HG02973 (cell line): ENCODE measurements around the gene PWWP2B.
A peak's percentile ranks its signal among the peaks of the same experiment; 100 is the strongest.

Experiments used
- ATAC-seq: cut with Tn5 transposase; IDR thresholded peaks from one replicate; pipeline ENCODE4 v1.9.1; 2021; ENCODE audit warnings: moderate library complexity; ENCODE audit not compliant: unreplicated experiment

PWWP2B gene

DNA sequence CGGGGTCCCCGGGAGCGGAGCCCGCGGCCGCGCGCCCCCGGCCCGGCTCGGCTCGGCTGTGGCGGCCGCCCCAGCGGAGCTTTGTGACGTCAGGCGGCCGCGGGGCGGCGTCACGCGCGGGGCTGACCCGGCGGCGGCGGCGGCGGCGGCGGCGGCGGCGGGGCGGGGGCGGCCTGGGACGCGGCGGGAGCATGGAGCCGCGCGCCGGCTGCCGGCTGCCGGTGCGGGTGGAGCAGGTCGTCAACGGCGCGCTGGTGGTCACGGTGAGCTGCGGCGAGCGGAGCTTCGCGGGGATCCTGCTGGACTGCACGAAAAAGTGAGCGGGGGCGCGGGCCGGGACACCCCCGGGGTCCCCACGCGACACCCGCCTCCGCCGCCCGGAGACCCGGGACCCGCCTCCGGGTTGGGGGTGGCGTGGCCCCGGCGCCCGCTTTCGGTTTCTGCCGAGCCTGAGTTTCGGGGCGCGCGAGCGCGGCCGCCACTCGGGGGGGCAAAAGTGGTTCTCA lies at the start of gene PWWP2B:
PWWP2B (plus strand) TSS at position 165 of the 506 bp plus-strand sequence; CDS start at position 192, 27 bp downstream.
- ATAC-seq: peak; percentile 29

DNA sequence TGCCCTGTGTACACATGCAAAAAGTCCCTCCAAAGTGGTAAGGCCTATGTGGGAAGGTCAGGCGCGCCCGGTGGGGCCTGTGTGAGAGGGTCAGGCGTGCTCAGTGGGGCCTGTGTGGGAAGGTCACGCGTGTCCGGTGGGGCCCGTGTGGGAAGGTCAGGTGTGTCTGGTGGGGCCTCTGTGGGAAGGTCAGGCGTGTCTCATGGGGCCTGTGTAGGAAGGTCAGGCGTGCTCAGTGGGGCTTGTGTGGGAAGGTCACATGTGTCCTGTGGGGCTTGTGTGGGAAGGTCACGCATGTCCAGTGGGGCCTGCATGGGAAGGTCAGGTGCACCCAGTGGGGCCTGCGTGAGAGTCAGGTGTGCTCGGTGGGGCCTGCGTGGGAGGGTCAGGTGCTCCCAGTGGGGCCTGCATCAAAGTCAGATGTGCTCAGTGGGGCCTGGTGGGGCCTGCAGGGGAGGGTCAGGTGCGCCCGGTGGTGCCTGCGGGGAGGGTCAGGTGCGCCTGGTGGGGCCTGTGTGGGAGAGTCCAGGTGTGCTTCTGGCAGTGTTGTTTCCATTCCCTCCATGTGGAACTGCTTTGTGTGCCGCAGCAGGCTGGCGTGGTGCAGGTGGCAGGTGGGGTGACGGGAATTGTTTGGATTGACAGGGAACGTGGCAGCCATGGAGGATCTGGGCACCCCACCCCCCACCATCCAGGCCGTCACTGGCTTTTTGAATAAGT lies 49.6 kb upstream of the PWWP2B start:
- no peak for ATAC-seq

DNA sequence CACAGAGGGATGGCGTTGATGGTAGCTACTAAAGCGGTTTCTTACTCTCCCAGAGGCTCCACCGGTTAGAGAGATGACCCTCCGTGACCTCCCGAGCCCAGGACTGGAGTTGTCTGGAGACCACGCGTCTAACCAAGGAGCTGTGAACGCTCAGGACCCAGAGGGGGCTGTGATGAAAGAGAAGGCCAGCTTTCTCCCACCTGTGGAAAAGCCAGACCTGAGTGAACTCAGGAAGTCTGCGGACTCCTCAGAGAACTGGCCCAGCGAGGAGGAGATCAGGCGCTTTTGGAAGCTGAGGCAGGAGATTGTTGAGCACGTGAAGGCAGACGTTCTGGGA lies 49.1 kb upstream of the PWWP2B start:
- ATAC-seq: no peak

DNA sequence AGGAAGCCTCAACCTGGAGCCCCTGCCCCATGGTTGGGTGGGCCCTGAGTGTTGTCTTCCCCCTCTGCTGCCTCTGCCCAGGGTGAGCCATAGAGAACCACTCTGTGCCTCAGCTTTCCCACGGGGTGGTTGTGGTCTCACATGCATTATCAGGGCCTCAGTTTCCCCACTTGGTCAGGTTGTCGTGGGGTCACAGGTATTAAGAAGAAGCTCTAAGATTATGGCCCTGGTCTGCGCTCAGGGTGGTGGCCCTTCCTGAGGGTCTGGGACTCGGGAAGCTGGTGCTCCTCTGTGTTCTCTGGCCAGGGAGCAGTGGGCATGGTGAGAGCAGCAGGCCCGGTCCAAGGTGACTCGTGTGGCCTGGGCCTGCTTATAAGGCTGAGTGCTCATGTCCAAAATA lies 47.2 kb upstream of the PWWP2B start:
- ATAC-seq: no peak

DNA sequence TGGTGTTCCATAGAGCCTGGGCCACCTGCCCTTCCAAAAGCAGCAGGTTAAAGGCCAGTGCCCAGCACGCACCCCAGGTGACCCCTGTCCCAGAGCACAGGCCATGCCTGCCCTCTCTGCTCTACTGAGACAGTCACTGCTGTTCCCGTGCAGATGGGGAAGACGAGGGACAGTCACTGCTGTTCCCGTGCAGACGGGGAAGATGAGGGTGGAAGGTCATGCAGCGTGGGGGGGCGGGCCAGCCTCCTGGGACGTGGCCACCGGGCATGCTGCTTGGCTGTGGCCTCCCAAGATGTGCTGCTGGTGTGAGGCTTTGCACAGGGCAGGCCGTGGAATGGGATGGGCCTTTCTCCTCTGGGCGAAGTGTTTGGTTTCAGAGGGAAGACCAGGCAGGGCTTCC lies 46.6 kb upstream of the PWWP2B start:
- ATAC-seq: no peak

DNA sequence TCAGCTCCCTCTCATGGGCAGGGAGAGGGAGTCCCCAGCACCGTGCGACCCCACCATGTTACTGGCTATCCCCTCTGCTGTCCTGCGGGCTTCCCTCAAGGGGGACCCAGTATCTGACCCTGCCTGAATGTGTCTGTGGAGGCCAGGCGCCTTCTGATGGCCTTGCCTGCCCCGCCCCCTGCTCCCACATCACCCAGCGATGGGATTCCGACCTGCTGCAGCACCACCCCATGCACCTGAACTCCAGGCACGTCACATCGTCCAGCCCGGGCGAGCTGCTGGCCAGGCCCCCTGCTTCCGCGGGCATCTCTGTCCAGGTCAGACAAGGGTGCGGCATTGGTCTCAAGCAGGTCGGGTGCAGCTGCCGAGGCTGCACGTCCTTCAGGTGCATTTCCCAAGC lies 46.1 kb upstream of the PWWP2B start:
- no peak for ATAC-seq

DNA sequence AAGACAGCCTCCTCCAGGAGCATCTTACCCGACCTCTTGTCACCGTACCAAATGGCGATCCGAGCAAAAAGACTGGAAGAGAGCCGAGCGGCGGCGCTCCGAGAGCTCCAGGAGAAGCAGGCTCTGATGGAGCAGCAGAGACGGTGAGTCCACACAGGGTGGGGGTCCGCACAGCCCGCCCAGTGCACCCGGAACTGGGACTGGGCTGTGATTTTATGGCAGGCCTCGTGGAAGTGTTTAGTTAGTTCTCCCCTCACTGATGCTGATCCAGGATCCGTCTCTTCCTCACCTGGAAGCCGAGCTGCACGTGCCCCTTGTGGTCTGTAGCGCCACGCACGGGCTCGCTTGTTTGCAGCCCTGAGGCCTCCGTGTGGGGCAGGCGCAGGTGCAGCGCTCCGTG lies 45.4 kb upstream of the PWWP2B start:
- no peak for ATAC-seq

DNA sequence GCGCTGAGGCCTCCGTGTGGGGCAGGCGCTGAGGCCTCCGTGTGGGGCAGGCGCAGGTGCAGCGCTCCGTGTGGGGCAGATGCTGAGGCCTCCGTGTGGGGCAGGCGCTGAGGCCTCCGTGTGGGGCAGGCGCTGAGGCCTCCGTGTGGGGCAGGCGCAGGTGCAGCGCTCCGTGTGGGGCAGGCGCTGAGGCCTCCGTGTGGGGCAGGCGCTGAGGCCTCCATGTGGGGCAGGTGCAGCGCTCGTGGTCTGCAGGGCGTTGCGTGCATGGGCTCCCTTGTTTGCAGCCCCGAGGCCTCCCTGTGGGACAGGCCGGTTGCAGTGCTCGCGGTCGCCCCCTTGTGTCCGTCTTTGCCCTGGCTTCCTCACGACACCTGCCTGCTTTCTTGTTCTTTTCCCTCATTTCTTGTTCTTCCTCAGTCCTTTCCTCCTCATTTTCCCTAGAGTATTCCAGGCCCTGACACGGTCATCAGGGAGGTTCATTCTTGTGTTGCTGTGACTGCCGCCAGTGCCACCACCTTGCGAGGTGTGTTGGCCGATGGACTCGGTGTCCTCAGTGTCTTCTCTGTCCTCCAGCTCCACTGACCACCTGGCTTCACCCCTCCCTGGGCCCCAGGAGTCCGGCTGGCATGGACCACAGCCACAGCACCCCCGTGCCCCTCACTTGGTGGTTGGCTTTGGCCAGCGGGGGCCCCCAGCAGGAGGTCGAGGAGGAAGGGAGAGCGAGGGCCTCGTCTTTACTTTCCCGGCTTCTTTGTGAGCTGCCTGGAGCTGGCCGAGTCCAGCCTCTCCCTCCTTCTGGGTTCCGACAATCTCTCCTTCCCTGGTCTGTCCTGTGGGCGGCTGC lies 44.3 kb upstream of the PWWP2B start:
- peak; percentile 55 for ATAC-seq

DNA sequence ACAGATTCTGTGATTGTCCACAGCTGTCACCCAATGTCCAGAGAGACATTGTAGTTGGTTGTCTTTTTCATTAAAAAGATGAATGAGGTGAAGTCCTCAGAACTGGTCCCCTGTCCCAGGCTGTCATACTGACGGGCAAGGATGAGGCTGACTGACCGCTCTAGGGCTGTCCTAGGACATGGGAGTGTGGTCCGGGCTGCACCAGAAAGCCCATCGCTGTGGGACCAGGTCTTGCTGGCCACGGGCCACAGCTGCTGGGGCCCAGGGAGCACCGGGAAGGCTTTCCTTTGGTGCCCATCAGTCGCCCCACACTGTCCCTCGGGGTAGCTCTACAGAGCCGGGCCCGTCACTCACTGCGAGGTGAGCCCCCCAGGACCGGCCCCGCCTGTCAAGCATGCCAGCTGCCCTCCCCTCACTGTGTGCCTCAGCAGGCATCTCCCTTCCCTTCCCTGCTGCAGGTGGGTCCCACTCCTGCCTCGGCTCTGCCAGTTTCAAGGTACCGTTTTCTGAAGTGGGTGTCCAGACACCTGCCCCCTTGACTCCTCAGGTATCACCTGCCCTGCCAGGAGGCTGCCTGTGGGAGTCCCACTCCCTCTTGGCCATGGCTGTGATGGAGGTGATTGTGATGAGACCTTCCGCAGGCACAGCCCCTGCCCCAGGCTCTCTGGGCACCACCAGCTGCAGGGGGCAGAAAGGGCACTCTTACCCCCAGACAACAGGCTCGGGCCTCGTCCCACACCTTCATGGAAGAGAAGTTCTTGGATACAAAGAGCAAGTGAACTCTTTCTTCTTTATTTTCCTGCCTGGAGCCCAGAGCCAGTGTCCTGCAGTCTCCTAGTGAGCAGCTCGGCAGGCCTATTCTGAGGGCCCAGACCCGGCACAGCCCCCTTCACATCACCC lies 43.3 kb upstream of the PWWP2B start:
- no peak for ATAC-seq

DNA sequence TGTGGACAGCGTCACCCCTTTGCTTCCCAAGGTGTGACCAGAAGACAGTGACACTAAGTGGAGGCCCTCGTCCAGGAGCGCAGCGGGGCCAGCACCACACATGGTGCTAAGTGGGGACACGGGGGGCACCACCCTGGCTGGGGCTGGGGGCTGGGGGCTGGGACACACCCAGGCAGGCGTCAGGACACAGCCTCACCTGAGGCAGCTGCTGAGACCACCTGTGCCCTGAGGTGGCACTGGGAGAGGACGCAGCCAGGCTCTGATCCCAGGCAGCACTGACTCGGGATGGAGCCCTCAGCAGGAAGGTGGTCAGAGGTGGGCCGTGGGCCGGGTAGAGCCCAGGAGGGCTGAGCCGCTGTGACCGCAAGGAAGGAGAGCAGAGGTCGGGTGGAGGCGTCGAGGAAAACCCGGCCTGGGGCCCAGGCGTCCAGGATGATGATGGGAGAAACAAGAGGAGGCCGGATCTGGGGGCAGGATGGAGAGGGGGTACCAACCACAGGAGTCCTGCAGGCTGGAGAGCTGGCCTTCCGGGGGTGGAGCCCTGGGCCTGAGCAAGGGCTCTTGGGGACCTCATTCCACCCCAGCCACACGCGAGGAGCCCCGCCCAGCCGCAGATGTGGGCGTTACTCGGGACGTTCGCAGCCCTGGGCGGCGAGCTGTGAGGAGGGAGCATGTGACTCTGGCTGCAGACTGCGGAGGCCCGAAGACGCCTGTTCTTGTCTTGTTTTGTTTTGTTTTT lies 42.5 kb upstream of the PWWP2B start:
- ATAC-seq: no peak

DNA sequence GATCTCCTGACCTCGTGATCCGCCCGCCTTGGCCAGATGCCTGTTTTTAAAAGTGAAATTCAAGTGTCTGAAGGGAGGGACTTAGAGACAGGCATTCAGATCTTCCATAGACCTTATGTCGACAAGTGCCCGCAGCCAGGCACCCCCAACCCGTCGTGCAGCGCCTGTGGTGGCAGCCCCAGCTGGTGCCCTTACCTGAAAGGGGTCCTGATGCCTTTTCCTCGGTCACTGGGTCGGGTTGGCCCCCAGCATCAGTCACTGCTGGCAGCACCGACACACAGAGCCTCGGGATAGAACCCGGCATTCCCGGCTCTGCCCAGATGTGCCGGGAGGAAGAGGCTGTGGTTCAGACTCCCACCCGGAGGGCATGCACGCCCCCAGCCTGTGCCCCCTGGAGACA lies 41.7 kb upstream of the PWWP2B start:
- ATAC-seq: no peak

DNA sequence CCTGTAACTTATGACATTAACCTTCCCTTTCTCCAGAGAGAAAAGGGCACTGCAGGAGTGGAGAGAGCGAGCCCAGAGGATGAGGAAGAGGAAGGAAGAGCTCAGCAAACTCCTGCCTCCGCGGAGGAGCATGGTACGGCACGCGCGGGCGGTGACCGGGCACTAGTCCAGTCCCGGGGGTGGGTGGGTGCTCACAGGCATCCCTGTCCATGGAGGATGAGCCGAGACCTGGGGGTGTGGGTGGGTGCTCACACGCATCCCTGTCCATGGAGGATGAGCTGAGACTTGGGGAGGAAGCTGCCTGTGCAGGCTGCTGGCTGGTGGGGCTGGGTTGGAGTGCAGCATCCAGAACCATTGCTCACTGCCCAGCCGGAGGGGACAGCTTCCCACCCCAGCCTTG lies 41.2 kb upstream of the PWWP2B start:
- ATAC-seq: no peak

DNA sequence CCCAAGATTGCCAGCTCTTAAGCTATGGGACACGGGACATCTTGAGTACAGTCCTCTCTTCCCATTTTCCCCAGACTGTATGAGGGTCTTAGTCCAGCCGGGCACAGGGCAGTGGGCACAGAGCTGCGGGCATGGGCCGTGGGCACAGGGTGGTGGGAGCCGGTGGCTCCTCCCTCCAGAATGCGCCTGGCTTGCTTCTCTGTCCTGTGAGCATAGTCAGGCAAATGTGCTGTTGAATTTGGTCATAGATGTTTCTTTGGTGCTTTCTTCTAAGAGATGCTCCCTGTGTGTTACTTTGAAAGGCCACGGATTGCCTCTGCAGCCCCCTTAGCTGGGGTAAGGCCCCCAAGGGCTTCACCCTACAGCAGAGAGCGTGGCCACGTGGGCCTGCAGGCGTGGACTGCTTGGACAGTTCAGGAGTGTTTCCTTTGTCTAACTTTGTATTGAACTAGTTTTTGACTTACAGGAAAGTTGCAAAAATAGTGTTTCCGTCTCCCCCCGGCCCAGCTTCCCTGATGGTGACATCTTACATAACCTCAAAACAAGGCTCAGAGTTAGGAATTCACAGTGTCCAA lies 40.3 kb upstream of the PWWP2B start:
- no peak for ATAC-seq

DNA sequence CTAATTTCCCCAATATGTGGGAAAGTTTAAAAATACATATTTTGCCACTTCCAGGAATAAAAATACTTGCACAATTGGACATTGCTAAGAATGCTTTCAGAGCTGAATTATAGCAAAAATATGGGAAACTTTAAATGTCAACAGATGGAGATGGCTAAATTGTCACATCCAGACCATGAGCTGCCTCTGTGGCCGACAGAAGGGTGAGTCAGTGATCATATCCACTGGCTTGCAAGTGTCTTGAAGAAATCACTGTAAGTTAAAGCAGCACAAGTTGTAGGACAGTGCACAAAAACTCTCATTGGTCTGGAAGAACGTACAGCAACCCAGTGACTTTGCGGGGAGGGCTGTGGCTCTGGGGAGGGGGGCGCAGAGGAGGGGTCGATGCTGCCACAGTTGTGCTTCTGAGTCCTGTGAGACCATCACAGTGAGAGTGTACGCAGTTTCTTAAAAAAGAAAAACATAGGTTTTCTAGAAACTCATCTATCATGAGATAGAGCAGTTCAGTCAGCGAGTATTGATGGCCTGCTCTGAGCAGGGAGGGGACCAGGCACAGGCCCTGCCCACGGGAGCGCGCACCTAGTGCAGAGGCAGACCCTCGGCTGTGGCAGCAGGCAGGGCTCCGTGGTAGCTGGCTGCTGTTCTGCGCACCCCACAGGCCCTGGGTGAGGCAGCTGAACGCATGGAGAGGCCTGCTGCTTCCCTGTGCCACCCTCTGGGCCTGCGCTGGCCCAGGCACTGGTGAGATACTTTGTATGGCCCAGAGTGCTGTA lies 39.5 kb upstream of the PWWP2B start:
- ATAC-seq: no peak

DNA sequence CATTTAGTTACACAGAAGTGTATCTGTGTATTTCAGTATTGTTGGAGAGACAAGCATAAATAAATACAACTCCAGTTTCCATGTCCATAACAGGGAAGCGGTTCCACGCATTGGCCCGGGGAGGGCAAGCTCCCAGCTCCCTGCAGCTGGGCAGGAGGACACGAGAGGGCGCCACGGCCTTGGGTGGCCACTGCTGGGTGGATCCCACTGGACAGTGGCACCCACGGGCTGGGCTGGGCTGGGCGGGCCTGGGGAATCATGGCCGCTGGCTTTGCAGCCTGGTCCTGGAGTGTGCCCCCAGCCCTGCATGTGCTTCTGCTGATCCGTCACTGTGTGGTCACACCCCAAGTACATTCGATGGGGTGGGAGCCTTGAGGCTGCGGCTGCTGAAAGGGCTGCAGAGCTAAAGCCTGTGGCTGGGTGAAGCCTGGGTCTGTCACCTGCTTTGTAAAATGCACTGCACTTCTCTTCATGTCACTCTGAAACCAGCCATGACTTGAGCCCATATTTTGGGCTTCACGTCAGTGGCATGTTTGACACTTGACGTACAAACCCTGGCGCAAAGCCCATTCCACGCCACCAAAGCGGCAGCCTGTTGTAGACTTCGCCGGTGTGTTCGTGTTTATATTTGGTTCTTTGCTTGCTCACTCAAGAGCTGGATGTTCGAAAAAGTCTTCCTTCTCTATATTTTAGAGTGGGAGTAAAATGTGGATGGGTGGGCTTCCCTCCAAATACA lies 37.5 kb upstream of the PWWP2B start:
- no peak for ATAC-seq

DNA sequence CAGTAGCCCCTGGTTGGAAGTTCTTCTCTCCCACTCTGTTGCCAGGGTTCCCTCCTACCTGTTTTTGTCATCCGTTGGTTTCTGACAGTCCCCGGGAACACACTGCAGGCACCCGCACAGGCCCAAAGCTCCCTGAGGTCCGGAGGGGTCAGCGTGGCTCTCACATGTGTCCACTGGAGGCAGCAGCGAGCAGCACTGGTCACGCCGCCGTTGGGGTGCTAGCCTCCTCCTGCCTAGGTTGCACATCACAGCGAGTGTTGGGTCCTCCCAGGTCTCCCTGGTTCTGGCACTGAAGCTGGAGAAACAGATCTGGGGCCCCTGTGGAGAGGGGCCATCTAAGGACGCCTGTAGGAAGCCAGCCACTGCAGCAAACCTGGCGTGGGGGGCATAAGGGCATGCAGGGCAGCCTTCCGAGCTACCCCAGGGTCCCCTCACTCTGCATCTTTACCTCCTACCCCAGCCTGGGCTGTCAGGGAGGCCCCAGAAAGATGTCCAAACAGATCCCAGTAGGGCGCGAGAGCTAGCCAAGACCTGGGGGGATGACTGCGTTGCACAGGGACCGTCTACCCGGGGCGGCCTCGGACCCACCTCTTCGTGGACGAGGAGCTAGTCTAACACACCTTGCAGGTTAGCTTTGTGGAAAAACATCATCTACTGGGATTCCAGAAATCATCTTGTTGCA lies 36.1 kb upstream of the PWWP2B start:
- no peak for ATAC-seq

DNA sequence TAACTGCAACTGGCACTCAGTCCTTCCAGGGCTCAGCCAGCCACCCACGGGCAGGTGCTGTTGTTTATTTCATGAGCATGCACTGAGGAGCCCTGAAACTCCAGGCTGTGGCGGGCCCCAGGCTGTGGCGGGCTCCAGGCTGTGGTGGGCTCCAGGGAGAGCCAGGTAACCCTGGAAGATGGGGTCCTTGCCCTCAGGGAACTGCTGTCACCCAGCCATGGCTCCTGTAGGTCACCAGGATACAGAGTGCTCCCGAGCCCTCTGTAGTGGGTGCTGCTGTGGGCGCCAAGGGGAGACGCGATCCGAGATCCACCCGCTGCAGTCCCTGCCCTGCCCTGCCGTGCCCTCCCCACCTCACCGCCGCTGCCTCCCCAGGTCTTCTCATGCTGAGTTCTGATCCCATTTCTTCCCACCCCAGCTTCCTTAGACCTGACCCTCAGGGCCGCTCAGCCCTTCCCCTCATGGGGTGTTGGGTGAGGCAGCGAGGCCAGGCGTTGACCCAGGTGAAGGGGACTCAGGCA lies 35.4 kb upstream of the PWWP2B start:
- ATAC-seq: no peak

DNA sequence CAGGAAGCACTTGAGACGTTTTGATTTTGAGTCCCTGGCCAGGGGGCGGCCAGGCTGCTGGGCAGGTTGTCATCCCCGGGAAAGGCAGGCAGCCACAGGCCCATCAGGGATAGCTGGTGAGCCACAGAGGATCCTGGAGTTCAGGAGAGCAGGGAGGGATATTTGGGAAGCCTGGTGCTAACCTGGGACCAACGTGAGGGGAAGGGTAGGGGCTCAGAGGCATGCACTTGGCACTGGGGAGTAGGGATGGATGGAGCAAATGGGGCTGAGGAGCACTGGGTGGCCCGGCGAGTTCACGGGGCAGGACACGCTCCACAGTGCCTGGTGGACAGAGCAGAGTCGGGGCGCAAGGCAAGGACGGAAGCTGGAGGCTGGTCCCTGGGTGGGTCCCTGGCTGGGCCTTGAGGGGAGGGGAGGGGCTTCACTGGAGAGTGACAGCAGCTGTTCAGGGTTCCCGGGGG lies 34.8 kb upstream of the PWWP2B start:
- no peak for ATAC-seq
